GM12873 (cell line): Measurements from ENCODE around the gene BSCL2.

ENCODE experiments used
- CTCF ChIP-seq: IDR thresholded peaks from 2 replicates; pipeline ENCODE4 v1.5.1; 2012; ENCODE audit warnings: low read depth, mild to moderate bottlenecking, moderate library complexity, low read length, control low read depth; ENCODE audit not compliant: insufficient read depth; ENCODE audit errors: missing control alignments

The BSCL2 gene

GRCh38 chr11:62707277-62707861 is at the start of gene BSCL2, which contains the start of gene GNG3:
Gene BSCL2 (minus strand): TSS chr11:62707424. CDS start chr11:62707195, 229 bp downstream.
Gene GNG3 (plus strand): TSS chr11:62707676. CDS start chr11:62708296, 620 bp downstream.
- no peak for TF ChIP-seq CTCF

GRCh38 chr11:62755086-62755615 is 47.9 kb upstream of the BSCL2 start:
- no peak for TF ChIP-seq CTCF

GRCh38 chr11:62753736-62754603 is 46.7 kb upstream of the BSCL2 start, which contains the start of gene ZBTB3:
Gene ZBTB3 (minus strand): TSS chr11:62754160. CDS start chr11:62753664, 496 bp downstream.
- TF ChIP-seq CTCF = no peak

GRCh38 chr11:62752994-62753735 is 45.9 kb upstream of the BSCL2 start:
- TF ChIP-seq CTCF = no peak

- TF ChIP-seq CTCF = no peak
Measured at GRCh38 chr11:62752177-62752785, 45.1 kb upstream of the BSCL2 start.

GRCh38 chr11:62747475-62748160 is 40.4 kb upstream of the BSCL2 start:
- no peak for TF ChIP-seq CTCF
